Panc1 (cell line): Measurements from ENCODE around the gene CEP41. TPM values are rescaled to one million over a fixed set of nuclear protein-coding genes. Genes with fewer than 3 reads are reported as not detected.

Experiments used
- ATAC-seq: fragments of 200-7000 bp; cut with Tn5 transposase; 2 replicates; pipeline ENCODE4 v1.9.1; 2020; ENCODE audit warnings: mild to moderate bottlenecking, moderate library complexity
- BruUV-seq: library from RNA; stranded (reverse); fragments of 400-500 nt; replicated peaks from 2 replicates; lab custom pipeline; 2021; lab: Mats Ljungman, UMichigan
- CTCF ChIA-PET: fragments of 300-600 bp; sonication (Branson Sonifier 250); formaldehyde crosslinking; loops from one replicate; lab custom pipeline; 2022; ENCODE audit warnings: antibody characterized with exemption; lab: Charles Lee
- POLR2A ChIA-PET: fragments of 300-600 bp; sonication (Branson Sonifier 250); formaldehyde crosslinking; loops from one replicate; lab custom pipeline; 2022; ENCODE audit warnings: antibody characterized with exemption; lab: Charles Lee
- DNase-seq: peaks from one replicate; pipeline ENCODE4 v3.0.0-alpha.2; 2010; ENCODE audit warnings: low read depth, low spot score
- H3K27ac ChIP-seq: 2 replicates; pipeline ENCODE4 v1.5.1; 2011; ENCODE audit warnings: mild to moderate bottlenecking, low read length, inconsistent platforms
- H3K27me3 ChIP-seq: fragments of 200-500 bp; sonication (Bioruptor generic); 2 replicates; pipeline ENCODE4 v1.6.0; 2014; ENCODE audit warnings: low read length, inconsistent platforms; ENCODE audit not compliant: control insufficient read depth, insufficient read depth
- H3K36me3 ChIP-seq: fragments of 200-500 bp; sonication (Bioruptor generic); 2 replicates; pipeline ENCODE4 v1.5.1; 2014; ENCODE audit warnings: inconsistent platforms, mild to moderate bottlenecking, low read length, moderate library complexity; ENCODE audit not compliant: control insufficient read depth, insufficient read depth
- H3K4me1 ChIP-seq: 2 replicates; pipeline ENCODE4 v1.5.1; 2011; ENCODE audit warnings: inconsistent platforms, mild to moderate bottlenecking, low read length, moderate library complexity; ENCODE audit not compliant: control insufficient read depth, insufficient read depth
- H3K4me3 ChIP-seq, 2 experiments: 2 replicates each; pipeline ENCODE4 v1.5.1; 2011 to 2012; ENCODE audit warnings: low read depth in 2 of 2, low read length in 2 of 2, mild to moderate bottlenecking in 2 of 2, inconsistent platforms in 1 of 2, moderate library complexity in 1 of 2
- H3K9me3 ChIP-seq: fragments of 200-500 bp; sonication (Bioruptor generic); 2 replicates; pipeline ENCODE4 v1.5.1; 2014; ENCODE audit warnings: low read depth, mild to moderate bottlenecking, inconsistent platforms, low read length, moderate library complexity; ENCODE audit not compliant: control insufficient read depth, insufficient read depth
- POLR2AphosphoS5 ChIP-seq: IDR thresholded peaks from 2 replicates; pipeline ENCODE4 v1.6.1; 2012; ENCODE audit warnings: mild to moderate bottlenecking, low read depth, low read length, moderate library complexity
- SIN3A ChIP-seq: IDR thresholded peaks from 2 replicates; pipeline ENCODE4 v1.6.1; 2012; ENCODE audit warnings: low read depth, mild to moderate bottlenecking, low read length, moderate library complexity, borderline replicate concordance; ENCODE audit not compliant: insufficient read depth
- TCF7L2 ChIP-seq: IDR thresholded peaks from 2 replicates; pipeline ENCODE4 v1.6.1; 2011; ENCODE audit warnings: mild to moderate bottlenecking, low read depth, low read length, inconsistent platforms
- in situ Hi-C: cut with HindIII; loops from 2 replicates; pipeline ENCODE4 v1.10.0; 2016; ENCODE audit warnings: low sequenced_read_pairs, low pct_unique_long_range_greater_than_20kb
- intact Hi-C: fragments of 100-400 bp; cut with micrococcal nuclease; formaldehyde crosslinking; loops from one replicate; pipeline ENCODE4 v1.10.0; 2022; ENCODE audit not compliant: unreplicated experiment
- total RNA-seq: library from RNA; stranded (reverse); gene quantifications from one replicate; pipeline ENCODE4 v1.2.1, GENCODE V29; 2021; ENCODE audit not compliant: unreplicated experiment
- TF ChIP-seq, protein P1 (sequence below), 2 experiments: IDR thresholded peaks; 2 replicates each; pipeline ENCODE4 v1.6.1; 2011 to 2012; ENCODE audit warnings: low read depth in 2 of 2, control low read depth in 1 of 2, low read length in 1 of 2, mild to moderate bottlenecking in 1 of 2, moderate library complexity in 1 of 2; ENCODE audit not compliant: insufficient read depth in 1 of 2
- TF ChIP-seq, protein P2 (sequence below): fragments of 450-650 bp; IDR thresholded peaks from 2 replicates; pipeline ENCODE4 v1.5.1; 2017; ENCODE audit warnings: mild to moderate bottlenecking

The CEP41 gene
- total RNA-seq, 1 experiment from 2014 or later = 13.2 TPM

GRCh38 chr7:130374507-130374906 lies 66.3 kb downstream of the CEP41 start:
- no TSS peak for BruUV-seq
- H3K27me3 ChIP-seq = no peaks in the 10 kb centered on the region
- in situ Hi-C loops (no loop called here), intact Hi-C loops (no loop called here)
- H3K36me3 ChIP-seq = no peaks in the 10 kb centered on the region
- peaks cover 13% of the 10 kb centered on the region for H3K4me1 ChIP-seq
- H3K4me3 ChIP-seq = no peak overlapping the region
- H3K9me3 ChIP-seq = no peaks in the 10 kb centered on the region
- CTCF ChIA-PET = no interaction called here
- ATAC-seq (no peak), DNase-seq (no peak)
- POLR2A ChIA-PET = no interaction called here
- 0 out of 2 replicates have a peak overlapping the region, but pooled peaks have one; percentile 44 for H3K27ac ChIP-seq
- TF ChIP-seq, protein P1, sequence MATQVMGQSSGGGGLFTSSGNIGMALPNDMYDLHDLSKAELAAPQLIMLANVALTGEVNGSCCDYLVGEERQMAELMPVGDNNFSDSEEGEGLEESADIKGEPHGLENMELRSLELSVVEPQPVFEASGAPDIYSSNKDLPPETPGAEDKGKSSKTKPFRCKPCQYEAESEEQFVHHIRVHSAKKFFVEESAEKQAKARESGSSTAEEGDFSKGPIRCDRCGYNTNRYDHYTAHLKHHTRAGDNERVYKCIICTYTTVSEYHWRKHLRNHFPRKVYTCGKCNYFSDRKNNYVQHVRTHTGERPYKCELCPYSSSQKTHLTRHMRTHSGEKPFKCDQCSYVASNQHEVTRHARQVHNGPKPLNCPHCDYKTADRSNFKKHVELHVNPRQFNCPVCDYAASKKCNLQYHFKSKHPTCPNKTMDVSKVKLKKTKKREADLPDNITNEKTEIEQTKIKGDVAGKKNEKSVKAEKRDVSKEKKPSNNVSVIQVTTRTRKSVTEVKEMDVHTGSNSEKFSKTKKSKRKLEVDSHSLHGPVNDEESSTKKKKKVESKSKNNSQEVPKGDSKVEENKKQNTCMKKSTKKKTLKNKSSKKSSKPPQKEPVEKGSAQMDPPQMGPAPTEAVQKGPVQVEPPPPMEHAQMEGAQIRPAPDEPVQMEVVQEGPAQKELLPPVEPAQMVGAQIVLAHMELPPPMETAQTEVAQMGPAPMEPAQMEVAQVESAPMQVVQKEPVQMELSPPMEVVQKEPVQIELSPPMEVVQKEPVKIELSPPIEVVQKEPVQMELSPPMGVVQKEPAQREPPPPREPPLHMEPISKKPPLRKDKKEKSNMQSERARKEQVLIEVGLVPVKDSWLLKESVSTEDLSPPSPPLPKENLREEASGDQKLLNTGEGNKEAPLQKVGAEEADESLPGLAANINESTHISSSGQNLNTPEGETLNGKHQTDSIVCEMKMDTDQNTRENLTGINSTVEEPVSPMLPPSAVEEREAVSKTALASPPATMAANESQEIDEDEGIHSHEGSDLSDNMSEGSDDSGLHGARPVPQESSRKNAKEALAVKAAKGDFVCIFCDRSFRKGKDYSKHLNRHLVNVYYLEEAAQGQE (IDR thresholded peaks at IDR 0.05; ENCODE audit: insufficient read depth in 1 of 2, low read depth in 2 of 2, low read length in 1 of 2) = no peak
- TF ChIP-seq, protein P2, sequence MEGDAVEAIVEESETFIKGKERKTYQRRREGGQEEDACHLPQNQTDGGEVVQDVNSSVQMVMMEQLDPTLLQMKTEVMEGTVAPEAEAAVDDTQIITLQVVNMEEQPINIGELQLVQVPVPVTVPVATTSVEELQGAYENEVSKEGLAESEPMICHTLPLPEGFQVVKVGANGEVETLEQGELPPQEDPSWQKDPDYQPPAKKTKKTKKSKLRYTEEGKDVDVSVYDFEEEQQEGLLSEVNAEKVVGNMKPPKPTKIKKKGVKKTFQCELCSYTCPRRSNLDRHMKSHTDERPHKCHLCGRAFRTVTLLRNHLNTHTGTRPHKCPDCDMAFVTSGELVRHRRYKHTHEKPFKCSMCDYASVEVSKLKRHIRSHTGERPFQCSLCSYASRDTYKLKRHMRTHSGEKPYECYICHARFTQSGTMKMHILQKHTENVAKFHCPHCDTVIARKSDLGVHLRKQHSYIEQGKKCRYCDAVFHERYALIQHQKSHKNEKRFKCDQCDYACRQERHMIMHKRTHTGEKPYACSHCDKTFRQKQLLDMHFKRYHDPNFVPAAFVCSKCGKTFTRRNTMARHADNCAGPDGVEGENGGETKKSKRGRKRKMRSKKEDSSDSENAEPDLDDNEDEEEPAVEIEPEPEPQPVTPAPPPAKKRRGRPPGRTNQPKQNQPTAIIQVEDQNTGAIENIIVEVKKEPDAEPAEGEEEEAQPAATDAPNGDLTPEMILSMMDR = no peak
- TF ChIP-seq TCF7L2 (no peak), SIN3A (no peak), POLR2AphosphoS5 (no peak)

DNA sequence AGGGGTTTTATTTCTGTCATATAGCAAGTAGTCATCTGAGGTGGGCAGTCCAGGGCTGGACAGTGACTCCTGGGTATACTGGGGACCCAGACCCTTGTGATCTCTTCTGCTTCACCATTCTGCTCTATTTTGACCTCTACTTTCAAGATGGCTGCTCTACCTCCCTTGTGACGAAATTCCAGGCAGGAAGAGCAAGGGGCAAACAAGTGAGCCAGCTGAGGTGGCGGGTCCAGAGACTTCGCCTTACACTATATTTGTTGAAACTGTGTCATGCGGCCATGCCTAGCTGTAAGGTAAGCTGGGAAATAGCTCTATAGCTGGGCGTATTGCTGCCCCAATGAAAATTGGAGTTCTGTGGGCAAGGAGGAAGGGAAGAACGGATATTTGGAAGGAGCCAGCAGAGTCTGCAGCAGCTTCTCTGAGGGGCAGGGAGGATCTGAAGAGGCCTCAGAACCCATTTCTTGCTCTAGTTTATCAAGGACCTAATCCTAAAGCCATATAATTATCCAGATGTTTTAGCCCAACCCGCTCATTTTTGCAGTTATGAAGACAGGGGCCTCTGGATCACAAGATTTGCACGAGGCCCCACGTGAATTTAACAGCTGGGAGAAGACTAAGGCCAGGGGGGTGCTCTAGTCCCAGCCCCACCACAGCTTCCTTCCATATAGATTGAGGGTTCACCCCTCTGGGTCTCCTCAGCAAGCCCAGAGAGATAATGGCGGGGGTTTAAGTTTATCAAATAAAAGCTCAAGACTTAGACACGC lies 68.2 kb downstream of the CEP41 start:
- in situ Hi-C loops = no loop called here
- no peak overlapping the region for H3K4me3 ChIP-seq
- H3K36me3 ChIP-seq = no peaks in the 10 kb centered on the region
- no peaks in the 10 kb centered on the region for H3K27me3 ChIP-seq
- no TSS peak for BruUV-seq
- peak overlapping the region; percentile 55 for H3K27ac ChIP-seq
- no peak for DNase-seq
- peaks cover 20% of the 10 kb centered on the region for H3K4me1 ChIP-seq
- ATAC-seq = no peak
- CTCF ChIA-PET = interaction anchor here (0.6 kb wide), 1 partner anchor 395 kb away, joined by 12 read pairs; no protein-coding TSS in a partner anchor
- intact Hi-C loops = no loop called here
- no peaks in the 10 kb centered on the region for H3K9me3 ChIP-seq
- POLR2A ChIA-PET = no interaction called here
- TF ChIP-seq, protein P1 (IDR thresholded peaks at IDR 0.05; ENCODE audit: insufficient read depth in 1 of 2, low read depth in 2 of 2, low read length in 1 of 2) = no peak
- TF ChIP-seq, protein P2 = no peak
- no peak for TF ChIP-seq SIN3A
- no peak for TF ChIP-seq POLR2AphosphoS5
- no peak for TF ChIP-seq TCF7L2
